CMK (cell line): ENCODE data around the gene ADGB.
"Not testable (repeated sequence)": the region's sequence is repeated elsewhere in the genome, so short reads cannot be mapped to it uniquely, and the experiment has no call there.

Experiments
- DNase-seq: peaks from one replicate; pipeline ENCODE4 v3.0.0-alpha.2; 2010; ENCODE audit warnings: low read depth

The ADGB gene

GRCh38 chr6:146598772-146599405, at the start of gene ADGB:
Gene ADGB, plus strand, starts transcription at chr6:146598972. Its CDS starts 69 bp downstream, at chr6:146599041.
- no peak for DNase-seq

DNA sequence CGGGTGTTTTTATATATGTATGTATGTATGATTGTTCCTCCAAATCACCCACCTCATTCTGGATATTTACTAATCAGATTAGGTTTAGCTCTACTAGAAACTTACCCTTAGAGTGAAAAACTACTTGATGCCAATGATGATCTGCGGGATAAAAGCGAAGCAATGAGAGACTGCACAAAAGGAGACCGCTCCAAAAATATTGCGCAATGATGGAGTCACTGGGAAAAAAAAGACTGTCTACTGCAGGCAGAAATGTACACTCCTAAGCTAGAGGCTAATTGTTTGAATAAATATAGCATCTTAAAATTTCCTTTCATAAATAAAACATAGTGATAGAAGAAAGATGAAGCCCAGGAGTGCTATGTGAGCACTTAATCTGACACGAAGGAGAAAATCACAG, 47.9 kb upstream of the ADGB start:
- DNase-seq = no peak

DNA sequence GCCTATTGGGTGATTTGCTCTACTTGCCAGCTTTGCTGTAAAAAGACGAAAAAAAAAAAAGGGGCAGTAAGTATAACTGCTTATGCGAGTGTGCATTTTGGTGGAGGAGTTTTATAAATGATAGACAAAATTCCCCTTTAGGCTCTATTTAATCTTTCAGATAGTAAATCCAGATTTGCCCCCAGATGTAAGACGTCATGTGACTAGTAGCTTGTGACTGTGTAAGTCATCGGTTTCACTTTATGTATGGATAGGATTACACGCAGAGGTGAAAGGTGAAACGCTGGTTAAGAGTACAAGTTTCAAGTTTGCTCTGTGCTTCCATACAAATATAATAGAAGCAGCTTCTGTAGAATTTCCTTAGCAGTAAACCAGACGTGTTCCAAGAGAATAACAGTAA, 47.2 kb upstream of the ADGB start:
- DNase-seq = no peak

GRCh38 chr6:146553377-146554135, 45.2 kb upstream of the ADGB start:
- no peak for DNase-seq

GRCh38 chr6:146560607-146561006, 38.2 kb upstream of the ADGB start:
- DNase-seq = no peak

- not testable (repeated sequence) for DNase-seq
Measured at GRCh38 chr6:146566661-146567060, 32.1 kb upstream of the ADGB start.

- DNase-seq = not testable (repeated sequence)
Measured at GRCh38 chr6:146568619-146569018, 30.2 kb upstream of the ADGB start.

GRCh38 chr6:146574211-146574610, 24.6 kb upstream of the ADGB start:
- DNase-seq = no peak

DNA sequence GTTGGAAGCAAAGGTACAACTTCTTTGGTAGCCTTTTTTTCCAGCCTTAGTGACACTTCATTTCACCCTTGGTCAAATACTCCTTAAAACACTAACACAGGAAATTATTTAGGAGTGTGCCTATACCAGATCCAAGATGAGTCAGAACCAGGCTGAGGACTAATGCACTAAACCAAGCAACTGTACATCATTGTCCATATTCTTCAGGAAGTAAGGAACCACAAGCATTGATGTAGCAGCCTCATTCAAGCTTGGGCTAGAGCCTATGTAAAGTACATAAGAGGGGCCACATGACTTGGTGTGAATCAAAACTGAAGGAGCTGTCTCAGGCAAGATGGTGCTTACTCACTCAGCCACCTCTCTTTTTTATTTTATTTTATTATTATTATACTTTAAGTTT, 20.7 kb upstream of the ADGB start:
- no peak for DNase-seq

DNA sequence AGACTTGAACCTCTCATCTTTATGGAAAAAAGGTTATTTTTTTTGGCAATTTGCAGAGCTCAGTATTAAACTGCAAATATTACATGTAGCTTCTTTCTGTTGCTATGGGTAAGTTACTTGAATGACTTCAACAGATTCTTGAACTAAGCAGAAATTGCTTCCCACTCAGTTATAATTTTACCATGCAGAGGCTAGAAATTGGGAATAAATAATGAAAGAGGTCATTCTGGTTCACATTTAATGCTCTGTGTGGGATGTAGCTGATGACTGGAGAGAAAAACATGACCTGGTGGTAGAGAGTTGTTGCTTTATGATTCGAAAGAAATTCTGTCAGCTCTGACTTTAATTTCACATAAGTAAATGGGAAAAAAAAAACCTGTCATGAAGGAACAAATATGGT, 16.8 kb upstream of the ADGB start:
- DNase-seq = no peak

GRCh38 chr6:146582857-146583256, 15.9 kb upstream of the ADGB start:
- no peak for DNase-seq

- DNase-seq = no peak
Measured at GRCh38 chr6:146583966-146584365, 14.8 kb upstream of the ADGB start.

GRCh38 chr6:146587459-146587858, 11.3 kb upstream of the ADGB start:
- DNase-seq = no peak

GRCh38 chr6:146590492-146590891, 8.3 kb upstream of the ADGB start:
- no peak for DNase-seq

- DNase-seq = no peak
Measured at GRCh38 chr6:146592451-146592850, 6.3 kb upstream of the ADGB start.

- DNase-seq = no peak
Measured at GRCh38 chr6:146593986-146594385, 4.8 kb upstream of the ADGB start.

DNA sequence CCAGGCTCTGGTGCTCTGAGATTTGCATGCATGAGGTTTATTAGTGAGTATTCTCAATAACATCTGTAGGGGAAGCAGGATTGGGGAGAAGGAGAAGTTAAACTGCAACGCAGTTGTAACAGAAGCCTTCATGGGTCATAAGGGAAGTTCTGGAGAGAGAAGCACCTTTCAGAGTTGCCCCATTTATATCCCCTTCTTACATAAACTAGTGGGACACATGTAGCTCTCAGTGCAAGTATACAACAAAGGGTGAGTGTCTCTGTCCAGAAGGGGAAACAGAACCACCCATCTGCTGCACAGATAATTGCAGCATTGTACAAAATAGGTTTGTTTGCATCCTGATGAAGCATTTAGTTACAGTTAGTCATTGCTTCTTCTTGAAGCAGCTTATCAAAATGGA, 4.3 kb upstream of the ADGB start:
- no peak for DNase-seq

DNA sequence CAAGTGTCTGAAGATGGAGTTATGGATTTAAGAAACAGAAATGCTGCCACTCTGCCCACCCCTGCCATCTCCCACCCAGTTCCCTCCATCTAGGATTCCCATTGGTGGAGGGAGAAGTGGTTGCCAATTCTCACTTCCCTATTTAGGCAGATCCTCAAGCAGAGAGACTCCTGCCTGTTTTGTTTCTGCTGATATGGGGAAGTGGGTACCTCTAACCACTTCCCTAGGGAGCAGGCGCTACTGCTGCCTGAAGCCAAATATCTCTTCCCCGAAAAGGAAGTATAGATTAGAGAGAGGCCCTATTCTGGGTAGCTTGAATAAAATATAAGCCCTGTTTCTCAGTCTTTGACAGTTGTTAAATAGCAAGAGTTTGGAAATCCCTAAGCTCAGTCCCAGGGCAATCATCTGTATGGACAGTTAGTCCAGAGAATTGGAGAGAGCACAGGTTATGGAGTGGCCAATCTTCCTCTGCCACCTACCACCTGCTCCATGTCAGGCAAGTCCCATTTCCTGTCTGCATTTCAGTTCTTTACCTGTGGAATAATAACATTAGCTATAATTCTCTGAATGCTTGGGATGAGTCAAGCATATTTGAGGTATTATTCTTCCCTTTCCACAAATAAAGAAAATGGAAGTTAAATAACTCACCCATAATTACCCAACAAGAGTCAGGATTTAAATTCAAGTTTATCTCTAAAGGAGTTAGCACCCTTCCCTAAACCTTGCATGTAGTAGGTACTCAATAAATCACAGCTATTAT, 2.6 kb upstream of the ADGB start:
- DNase-seq = peak; percentile 66

DNA sequence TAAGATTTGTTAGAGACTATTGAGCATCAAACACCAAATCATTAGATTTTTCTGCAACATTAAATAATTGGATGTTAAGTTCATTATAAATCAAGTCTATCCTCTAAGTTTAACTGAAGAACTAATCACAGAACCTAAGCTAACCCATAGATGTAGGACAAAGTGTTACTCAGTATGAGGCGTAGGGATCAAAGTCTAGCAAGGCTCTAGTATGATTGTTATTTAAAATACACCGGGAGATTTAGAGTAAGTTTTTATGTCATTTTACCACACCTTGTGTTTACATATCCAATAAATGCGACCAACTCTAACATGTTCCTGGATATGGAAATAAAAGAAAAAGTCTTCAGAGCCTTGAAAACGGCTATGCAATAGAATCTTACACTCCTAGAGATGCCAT, 2.6 kb downstream of the ADGB start:
- DNase-seq = no peak

DNA sequence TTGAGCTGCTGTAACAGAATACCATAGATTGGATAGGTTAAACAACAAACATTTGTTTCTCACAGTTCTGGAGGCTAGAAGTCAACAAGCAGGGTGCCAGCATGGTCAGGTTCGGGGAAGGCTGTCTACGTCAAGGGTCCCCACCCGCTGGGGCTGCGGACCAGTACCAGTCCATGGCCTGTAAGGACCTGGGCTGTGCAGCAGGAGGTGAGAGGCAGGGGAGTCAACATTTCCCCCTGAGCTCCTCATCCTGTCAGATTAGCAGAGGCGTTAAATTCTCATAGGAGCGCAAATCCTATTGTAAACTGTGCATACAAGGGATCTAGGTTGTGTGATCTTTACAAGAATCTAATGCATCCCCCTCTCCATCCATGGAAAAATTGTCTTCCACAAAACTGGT, 3.8 kb downstream of the ADGB start:
- no peak for DNase-seq

GRCh38 chr6:146613947-146614346, 15.2 kb downstream of the ADGB start:
- DNase-seq = no peak

DNA sequence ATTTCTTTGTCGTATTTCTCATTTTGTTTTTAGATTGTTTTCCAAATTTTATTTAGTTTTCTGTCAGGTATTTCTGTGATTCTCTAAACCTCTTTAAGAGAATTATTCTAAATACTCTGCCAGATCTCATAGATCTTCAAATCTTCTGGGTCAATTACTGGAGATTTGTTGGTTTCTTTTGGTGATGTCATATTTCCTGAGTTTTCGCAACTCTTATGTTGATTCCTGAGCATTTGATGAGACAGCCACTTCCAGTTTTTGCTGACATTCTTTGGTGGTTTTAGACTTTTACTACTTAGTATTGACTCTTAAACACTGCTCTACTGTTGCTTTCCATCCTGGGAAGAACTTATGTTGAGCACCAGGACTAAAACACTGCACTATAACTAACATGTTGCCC, 21.9 kb downstream of the ADGB start:
- no peak for DNase-seq

DNA sequence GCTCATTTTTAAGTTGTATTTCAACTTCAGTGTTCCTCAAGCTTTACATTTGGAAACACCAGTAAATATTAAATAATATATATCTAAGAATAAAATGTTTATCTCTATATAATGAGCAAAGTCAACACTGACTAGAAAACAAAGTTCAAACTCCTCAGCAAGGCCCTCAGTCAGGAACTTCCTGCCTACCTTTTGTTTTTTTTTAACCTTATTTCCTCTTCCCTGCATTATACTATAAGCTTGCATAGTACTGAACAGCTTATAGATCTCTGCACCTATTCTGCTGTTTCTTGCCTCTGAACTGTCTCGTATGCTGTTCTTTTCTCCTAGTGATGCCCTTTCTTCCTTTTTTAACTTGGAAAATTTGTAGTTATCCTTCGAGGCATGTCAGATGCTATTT, 29.6 kb downstream of the ADGB start:
- no peak for DNase-seq
